C4-2B (cell line): ENCODE results near the gene ZKSCAN1.

ENCODE experiments used
- ZFX ChIP-seq: fragments of 450-650 bp; IDR thresholded peaks from 2 replicates; pipeline ENCODE4 v1.6.1; 2017
- TF ChIP-seq, protein P1 (sequence below): fragments of 450-650 bp; conservative IDR thresholded peaks from 2 replicates; pipeline ENCODE4 v1.5.1; 2017; ENCODE audit warnings: mild to moderate bottlenecking

GRCh38 chr7:100051611-100052010 is 36.2 kb downstream of the ZKSCAN1 start:
- TF ChIP-seq, protein P1, sequence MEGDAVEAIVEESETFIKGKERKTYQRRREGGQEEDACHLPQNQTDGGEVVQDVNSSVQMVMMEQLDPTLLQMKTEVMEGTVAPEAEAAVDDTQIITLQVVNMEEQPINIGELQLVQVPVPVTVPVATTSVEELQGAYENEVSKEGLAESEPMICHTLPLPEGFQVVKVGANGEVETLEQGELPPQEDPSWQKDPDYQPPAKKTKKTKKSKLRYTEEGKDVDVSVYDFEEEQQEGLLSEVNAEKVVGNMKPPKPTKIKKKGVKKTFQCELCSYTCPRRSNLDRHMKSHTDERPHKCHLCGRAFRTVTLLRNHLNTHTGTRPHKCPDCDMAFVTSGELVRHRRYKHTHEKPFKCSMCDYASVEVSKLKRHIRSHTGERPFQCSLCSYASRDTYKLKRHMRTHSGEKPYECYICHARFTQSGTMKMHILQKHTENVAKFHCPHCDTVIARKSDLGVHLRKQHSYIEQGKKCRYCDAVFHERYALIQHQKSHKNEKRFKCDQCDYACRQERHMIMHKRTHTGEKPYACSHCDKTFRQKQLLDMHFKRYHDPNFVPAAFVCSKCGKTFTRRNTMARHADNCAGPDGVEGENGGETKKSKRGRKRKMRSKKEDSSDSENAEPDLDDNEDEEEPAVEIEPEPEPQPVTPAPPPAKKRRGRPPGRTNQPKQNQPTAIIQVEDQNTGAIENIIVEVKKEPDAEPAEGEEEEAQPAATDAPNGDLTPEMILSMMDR: no peak
- TF ChIP-seq ZFX: no peak
